Neuronal stem cell (in vitro differentiated cells): ENCODE measurements around the gene ACAP1.

Experiments used
- DNase-seq: peaks from one replicate; pipeline ENCODE4 v3.0.0-alpha.2; 2013; ENCODE audit warnings: low spot score
- H2AFZ ChIP-seq: one replicate; pipeline ENCODE4 v1.6.1; 2013; ENCODE audit warnings: mild to moderate bottlenecking, low read length, inconsistent platforms
- H2AK5ac ChIP-seq: 2 replicates; pipeline ENCODE4 v1.6.1; 2013; ENCODE audit warnings: low read depth, mild to moderate bottlenecking, inconsistent platforms, low read length, moderate library complexity, mixed read lengths
- H2BK120ac ChIP-seq: 2 replicates; pipeline ENCODE4 v1.6.1; 2013; ENCODE audit warnings: low read depth, mild to moderate bottlenecking, inconsistent platforms, low read length, moderate library complexity, mixed read lengths
- H2BK12ac ChIP-seq: one replicate; pipeline ENCODE4 v1.6.1; 2013; ENCODE audit warnings: low read length, inconsistent platforms
- H2BK15ac ChIP-seq: 2 replicates; pipeline ENCODE4 v1.6.1; 2013; ENCODE audit warnings: mild to moderate bottlenecking, low read length, inconsistent platforms, mixed read lengths
- H2BK5ac ChIP-seq: one replicate; pipeline ENCODE4 v1.6.1; 2013; ENCODE audit warnings: inconsistent platforms, mild to moderate bottlenecking, low read length, moderate library complexity
- H3K14ac ChIP-seq: one replicate; pipeline ENCODE4 v1.6.1; 2013; ENCODE audit warnings: low read length, inconsistent platforms
- H3K18ac ChIP-seq: 2 replicates; pipeline ENCODE4 v1.6.1; 2013; ENCODE audit warnings: low read length, inconsistent platforms
- H3K23ac ChIP-seq: 2 replicates; pipeline ENCODE4 v1.6.1; 2013; ENCODE audit warnings: low read depth, mild to moderate bottlenecking, mixed read lengths, low read length, inconsistent platforms; ENCODE audit not compliant: poor library complexity
- H3K27ac ChIP-seq: replicated peaks from 3 replicates; pipeline ENCODE4 v1.5.1; 2013; ENCODE audit warnings: low read length, inconsistent platforms
- H3K27me3 ChIP-seq, 3 experiments: 2 replicates each; pipeline ENCODE4 v1.6.1; 2013; ENCODE audit warnings: low read length in 3 of 3, mild to moderate bottlenecking in 2 of 3, inconsistent platforms in 1 of 3, low read depth in 1 of 3, mixed read lengths in 1 of 3, moderate library complexity in 1 of 3; ENCODE audit not compliant: control insufficient read depth in 3 of 3, insufficient read depth in 3 of 3
- H3K36me3 ChIP-seq, 2 donors: replicated peaks in 1 of 2; 2 replicates each; pipeline ENCODE4 v1.6.1; 2013; ENCODE audit warnings: low read length in 2 of 2; ENCODE audit not compliant: control insufficient read depth in 2 of 2, insufficient read depth in 2 of 2
- H3K4ac ChIP-seq: 2 replicates; pipeline ENCODE4 v1.6.1; 2013; ENCODE audit warnings: inconsistent platforms, mild to moderate bottlenecking, low read length, moderate library complexity
- H3K4me1 ChIP-seq, 2 donors: 1 replicate in 1 of 2; 2 replicates in 1 of 2; pipeline ENCODE4 v1.6.1; 2013; ENCODE audit warnings: low read length in 2 of 2, low read depth in 1 of 2; ENCODE audit not compliant: control insufficient read depth in 2 of 2, insufficient read depth in 1 of 2
- H3K4me2 ChIP-seq: one replicate; pipeline ENCODE4 v1.6.1; 2013; ENCODE audit warnings: mild to moderate bottlenecking, low read length, inconsistent platforms; ENCODE audit not compliant: insufficient read depth, poor library complexity, severe bottlenecking
- H3K4me3 ChIP-seq, 2 donors: 2 replicates each; pipeline ENCODE4 v1.5.1; 2013; ENCODE audit warnings: low read length in 2 of 2, mild to moderate bottlenecking in 2 of 2, inconsistent platforms in 1 of 2, moderate library complexity in 1 of 2
- H3K79me1 ChIP-seq: one replicate; pipeline ENCODE4 v1.6.1; 2013; ENCODE audit warnings: low read depth, mild to moderate bottlenecking, inconsistent platforms, low read length, moderate library complexity
- H3K9ac ChIP-seq: one replicate; pipeline ENCODE4 v1.6.1; 2013; ENCODE audit warnings: mild to moderate bottlenecking, low read depth, low read length, inconsistent platforms; ENCODE audit not compliant: poor library complexity
- H3K9me3 ChIP-seq, 2 donors: replicated peaks in 1 of 2; 2 replicates each; pipeline versions ENCODE3 to v1.6.1; 2013; ENCODE audit warnings: low read length in 2 of 2, mild to moderate bottlenecking in 2 of 2, inconsistent platforms in 1 of 2, low read depth in 1 of 2, mixed read lengths in 1 of 2, moderate library complexity in 1 of 2; ENCODE audit not compliant: control insufficient read depth in 2 of 2, insufficient read depth in 1 of 2
- H4K8ac ChIP-seq: one replicate; pipeline ENCODE4 v1.6.1; 2013; ENCODE audit warnings: low read depth, mild to moderate bottlenecking, inconsistent platforms, low read length, moderate library complexity
- H4K91ac ChIP-seq: one replicate; pipeline ENCODE4 v1.6.1; 2013; ENCODE audit warnings: low read length, low read depth, mild to moderate bottlenecking, inconsistent platforms; ENCODE audit not compliant: poor library complexity
- WGBS, 2 donors: extraction: QIAGEN DNeasy Blood & Tissue Kit; methylation state at CpG; one replicate each; pipeline ENCODE4 v1.1.7; 2013; ENCODE audit warnings: missing lambda C conversion rate in 2 of 2, mixed read lengths in 1 of 2; ENCODE audit not compliant: insufficient read length in 2 of 2, insufficient replicate concordance in 1 of 2; ENCODE audit errors: extremely low coverage in 2 of 2; 5-methylcytosine and 5-hydroxymethylcytosine counted together

ACAP1 gene

DNA sequence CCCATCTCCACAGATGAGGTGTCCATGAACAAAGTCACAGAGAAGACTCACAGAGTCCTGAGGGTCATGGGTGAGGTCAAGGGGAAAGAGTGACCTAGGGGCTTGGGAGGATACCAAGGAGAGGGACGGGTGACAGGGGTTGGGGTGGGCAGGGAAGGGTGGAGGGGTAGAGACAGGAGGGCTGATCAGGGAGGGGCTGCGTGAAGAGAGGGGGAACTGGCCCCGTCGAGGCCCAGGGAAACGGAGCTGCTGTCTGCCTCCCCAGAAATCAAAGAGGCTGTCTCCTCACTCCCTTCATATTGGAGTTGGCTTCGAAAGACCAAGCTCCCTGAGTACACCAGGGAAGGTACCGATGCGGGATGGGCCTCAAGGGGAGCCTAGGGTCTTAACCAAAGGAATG, 19.2 kb downstream of the ACAP1 start:
- no peak overlapping the region for H3K14ac ChIP-seq
- H3K27ac ChIP-seq = no peak overlapping the region
- WGBS, 2 donors = no CpG with 5 or more reads among the region's 8 CpGs

DNA sequence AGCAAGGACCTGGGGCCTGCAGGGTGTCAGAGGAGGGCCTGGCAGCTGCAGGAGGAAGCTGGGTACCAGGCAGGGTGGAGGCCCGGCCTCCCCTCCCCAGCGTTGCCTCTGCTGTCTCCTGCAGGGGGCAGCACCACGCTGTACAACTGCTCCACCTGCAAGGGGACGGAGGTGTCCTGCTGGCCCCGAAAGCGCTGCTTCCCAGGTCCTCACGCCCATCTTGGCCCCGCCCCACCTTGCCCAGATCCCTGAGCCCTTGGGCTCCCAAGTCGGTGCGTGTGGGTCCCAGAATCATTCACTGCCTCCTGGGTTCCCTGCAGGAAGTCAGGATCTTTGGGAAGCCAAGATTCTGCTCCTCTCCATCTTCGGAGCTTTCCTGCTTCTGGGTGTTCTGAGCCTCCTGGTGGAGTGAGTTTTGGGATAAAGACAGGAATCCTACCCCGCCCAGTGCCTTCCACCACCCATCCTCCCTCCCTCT, 19.8 kb downstream of the ACAP1 start:
- no CpG with 5 or more reads among the region's 12 CpGs for WGBS, 2 donors
- peak; percentile 76 for DNase-seq
- no peak overlapping the region for H3K4me3 ChIP-seq

More for the DNA sequence above, 19.2 kb downstream of the ACAP1 start:
- Histone ChIP-seq H3K4me1 (peaks cover 17 to 41% of the 10 kb centered on the region in 2 donors), H2AFZ (no peak overlapping the region), H3K4me3 (no peak overlapping the region), H3K36me3 (no peaks in the 10 kb centered on the region), H4K91ac (no peak overlapping the region), H3K4me2 (no peak overlapping the region), H4K8ac (no peak overlapping the region), H3K9me3 (no peaks in the 10 kb centered on the region), H2BK5ac (no peak overlapping the region), H2AK5ac (peak overlapping the region; percentile 26), H2BK12ac (no peak overlapping the region), H2BK15ac (no peak overlapping the region), H3K27me3 (peaks cover 0 to 3% (median 0%) of the 10 kb centered on the region in 3 experiments), H3K79me1 (peaks cover 8% of the 10 kb centered on the region), H3K4ac (no peak overlapping the region), H3K9ac (no peak overlapping the region), H3K23ac (no peak overlapping the region), H3K18ac (peak overlapping the region; percentile 17), H2BK120ac (no peak overlapping the region)
- no peak for DNase-seq

DNA sequence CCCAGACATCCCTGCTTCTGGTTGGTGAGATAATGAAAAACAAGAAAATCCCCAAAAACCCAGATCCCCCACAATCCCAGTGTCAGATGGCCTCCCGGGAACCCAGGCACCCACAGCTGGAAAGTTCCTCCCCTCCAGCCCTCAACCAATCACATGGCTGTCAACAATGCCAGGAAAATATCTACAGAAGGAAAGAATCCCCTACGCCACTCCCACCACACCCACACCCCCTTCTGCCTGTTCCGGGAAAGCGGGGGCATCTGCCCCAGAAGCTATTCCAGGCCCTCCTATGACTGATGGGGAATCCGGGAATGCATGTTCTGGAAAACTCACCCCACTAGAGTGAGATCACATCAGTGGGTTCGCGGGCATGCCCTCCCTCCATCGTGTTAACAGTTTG, 20.4 kb downstream of the ACAP1 start:
- WGBS, 2 donors = no CpG with 5 or more reads among the region's 8 CpGs
- no peak overlapping the region for H2BK12ac ChIP-seq
- no peak overlapping the region for H4K91ac ChIP-seq
- peak overlapping the region; percentile 77 for H2BK120ac ChIP-seq
- H3K9ac ChIP-seq = no peak overlapping the region
- no peak overlapping the region for H3K27ac ChIP-seq
- peak overlapping the region; percentile 6 for H3K14ac ChIP-seq
- peak overlapping the region; percentile 35 for H2BK15ac ChIP-seq
- H3K4me3 ChIP-seq = no peak overlapping the region
- no peak overlapping the region for H4K8ac ChIP-seq
- H3K18ac ChIP-seq = no peak overlapping the region
- peaks cover 6% of the 10 kb centered on the region for H3K79me1 ChIP-seq
- H2BK5ac ChIP-seq = peak overlapping the region; percentile 30
- H3K4ac ChIP-seq = no peak overlapping the region
- no peak overlapping the region for H3K4me2 ChIP-seq
- no peaks in the 10 kb centered on the region for H3K36me3 ChIP-seq
- H3K23ac ChIP-seq = no peak overlapping the region
- no peak for DNase-seq
- H3K9me3 ChIP-seq = no peaks in the 10 kb centered on the region
- H2AK5ac ChIP-seq = peak overlapping the region; percentile 37
- peaks cover 17 to 38% of the 10 kb centered on the region in 2 donors for H3K4me1 ChIP-seq
- no peak overlapping the region for H2AFZ ChIP-seq
- peaks cover 0 to 3% (median 0%) of the 10 kb centered on the region in 3 experiments for H3K27me3 ChIP-seq

More for the DNA sequence above, 19.8 kb downstream of the ACAP1 start:
- Histone ChIP-seq H2BK5ac (peak overlapping the region; percentile 30), H3K4me2 (peak overlapping the region; percentile 40), H3K9ac (no peak overlapping the region), H3K14ac (no peak overlapping the region), H2BK15ac (peak overlapping the region; percentile 28), H3K27me3 (peaks cover 0 to 3% (median 0%) of the 10 kb centered on the region in 3 experiments), H2BK120ac (peak overlapping the region; percentile 77), H3K4me1 (peaks cover 17 to 38% of the 10 kb centered on the region in 2 donors), H3K18ac (peak overlapping the region; percentile 36), H3K9me3 (no peaks in the 10 kb centered on the region), H2BK12ac (no peak overlapping the region), H2AFZ (no peak overlapping the region), H3K23ac (no peak overlapping the region), H2AK5ac (peak overlapping the region; percentile 37), H3K27ac (no peak overlapping the region), H4K91ac (no peak overlapping the region), H3K36me3 (no peaks in the 10 kb centered on the region), H4K8ac (no peak overlapping the region), H3K79me1 (peaks cover 8% of the 10 kb centered on the region), H3K4ac (no peak overlapping the region)

DNA sequence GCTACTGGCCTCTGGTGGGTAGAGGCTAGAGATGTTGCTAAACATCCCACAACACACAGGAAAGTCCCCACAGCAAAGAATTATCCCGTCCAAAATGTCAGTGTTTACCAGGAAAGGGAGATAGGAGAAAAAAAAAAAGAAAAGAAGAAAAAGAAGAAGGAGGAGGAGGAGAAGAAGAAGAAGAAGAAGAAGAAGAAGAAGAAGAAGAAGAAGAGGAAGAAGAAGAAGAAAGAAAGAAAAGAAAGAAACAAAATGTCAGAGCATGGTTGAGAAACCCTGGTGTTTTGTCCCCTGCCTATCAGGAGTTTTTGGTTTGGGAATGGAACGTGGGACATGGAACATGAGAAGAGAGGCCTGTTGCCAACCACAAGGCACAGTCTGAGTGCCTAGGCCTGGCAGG, 21.1 kb downstream of the ACAP1 start:
- H3K79me1 ChIP-seq = peaks cover 6% of the 10 kb centered on the region
- no peak for DNase-seq

More for the DNA sequence above, 21.1 kb downstream of the ACAP1 start:
- H3K4me2 ChIP-seq = no peak overlapping the region
- no peak overlapping the region for H3K4me3 ChIP-seq
- no peak overlapping the region for H3K27ac ChIP-seq
- no CpG with 5 or more reads among the region's 2 CpGs for WGBS, 2 donors
- no peak overlapping the region for H3K14ac ChIP-seq
- no peak overlapping the region for H2BK12ac ChIP-seq
- H3K27me3 ChIP-seq = peaks cover 0 to 3% (median 0%) of the 10 kb centered on the region in 3 experiments
- H4K8ac ChIP-seq = no peak overlapping the region
- H3K23ac ChIP-seq = no peak overlapping the region
- H3K9ac ChIP-seq = no peak overlapping the region
- no peak overlapping the region for H2BK120ac ChIP-seq
- no peak overlapping the region for H2AFZ ChIP-seq
- H2BK15ac ChIP-seq = no peak overlapping the region
- H3K18ac ChIP-seq = no peak overlapping the region
- no peak overlapping the region for H4K91ac ChIP-seq
- peaks cover 17 to 35% of the 10 kb centered on the region in 2 donors for H3K4me1 ChIP-seq
- H2AK5ac ChIP-seq = no peak overlapping the region
- no peak overlapping the region for H2BK5ac ChIP-seq
- no peaks in the 10 kb centered on the region for H3K9me3 ChIP-seq
- H3K4ac ChIP-seq = no peak overlapping the region
- no peaks in the 10 kb centered on the region for H3K36me3 ChIP-seq
